Natural killer cell (primary cell): ENCODE data around the gene METTL16. TPM values are rescaled to one million over a fixed set of nuclear protein-coding genes. Genes with fewer than 3 reads are reported as not detected.
"Not testable (repeated sequence)": the region's sequence is repeated elsewhere in the genome, so short reads cannot be mapped to it uniquely, and the experiment has no call there.

Experiments
- ATAC-seq, 3 donors: fragments of 150-1000 bp in 2 of 3; fragments of 200-7000 bp in 1 of 3; cut with Tn5 transposase; 1 replicate in 1 of 3; 2 replicates in 2 of 3; pipeline ENCODE4 v1.10.0; 2021; ENCODE audit warnings: mild to moderate bottlenecking in 2 of 3, moderate library complexity in 2 of 3
- DNase-seq, 2 donors: peaks; one replicate each; pipeline versions ENCODE4 v3.0.0 to v3.0.0-alpha.2; 2013 to 2021; ENCODE audit warnings: mixed read lengths in 1 of 2
- H3K27ac ChIP-seq: one replicate; pipeline ENCODE4 v1.5.1; 2013; ENCODE audit warnings: mild to moderate bottlenecking, low read length
- H3K27me3 ChIP-seq: one replicate; pipeline ENCODE4 v1.6.1; 2013; ENCODE audit warnings: low read length; ENCODE audit not compliant: control insufficient read depth, insufficient read depth
- H3K36me3 ChIP-seq: one replicate; pipeline ENCODE4 v1.6.1; 2013; ENCODE audit warnings: low read length; ENCODE audit not compliant: control insufficient read depth, insufficient read depth
- H3K4me1 ChIP-seq: one replicate; pipeline ENCODE4 v1.6.1; 2013; ENCODE audit warnings: low read length; ENCODE audit not compliant: control insufficient read depth, insufficient read depth
- H3K4me3 ChIP-seq: one replicate; pipeline ENCODE4 v1.5.1; 2013; ENCODE audit warnings: low read length
- H3K9me3 ChIP-seq: one replicate; pipeline ENCODE4 v1.6.1; 2013; ENCODE audit warnings: low read length; ENCODE audit not compliant: control insufficient read depth, insufficient read depth
- H3K27ac Mint-ChIP-seq, 2 donors: one replicate each; pipeline ENCODE4 v1.8.0; 2022; ENCODE audit warnings: mild to moderate bottlenecking in 2 of 2, mixed read lengths in 2 of 2, moderate library complexity in 1 of 2
- H3K27me3 Mint-ChIP-seq, 2 donors: one replicate each; pipeline ENCODE4 v1.8.0; 2022; ENCODE audit warnings: low read depth in 2 of 2, mixed read lengths in 2 of 2
- H3K36me3 Mint-ChIP-seq: one replicate; pipeline ENCODE4 v1.8.0; 2022; ENCODE audit warnings: mixed read lengths
- H3K4me1 Mint-ChIP-seq, 2 donors: one replicate each; pipeline ENCODE4 v1.8.0; 2022; ENCODE audit warnings: mixed read lengths in 2 of 2
- H3K4me3 Mint-ChIP-seq: one replicate; pipeline ENCODE4 v1.8.0; 2022; ENCODE audit warnings: mild to moderate bottlenecking, moderate library complexity, mixed read lengths
- H3K9me3 Mint-ChIP-seq, 2 donors: one replicate each; pipeline ENCODE4 v1.8.0; 2022; ENCODE audit warnings: mixed read lengths in 2 of 2
- WGBS: methylation state at CpG from one replicate; pipeline ENCODE4 v1.1.7; 2013; ENCODE audit warnings: missing lambda C conversion rate; ENCODE audit not compliant: insufficient coverage; 5-methylcytosine and 5-hydroxymethylcytosine counted together
- intact Hi-C: fragments of 100-400 bp; cut with micrococcal nuclease; formaldehyde crosslinking; loops from one replicate; pipeline ENCODE4 v1.14.2; 2022
- total RNA-seq, 4 donors: library from RNA; stranded (reverse); fragments of 120-200 nt in 1 of 4; gene quantifications; one replicate each; pipeline versions ENCODE4 v1.2.3 to v1.2.4, GENCODE V29; 2013 to 2022
- TF ChIP-seq, protein P1 (sequence below): fragments of 200-600 bp; IDR thresholded peaks from one replicate; pipeline ENCODE4 v1.8.0; 2022; ENCODE audit warnings: antibody characterized with exemption

METTL16 gene
- total RNA-seq, 3 donors from 2014 or later (not counting 1 experiment from before 2014, with no cell fraction given) = 27.9 to 36.9 (median 32.0) TPM

DNA sequence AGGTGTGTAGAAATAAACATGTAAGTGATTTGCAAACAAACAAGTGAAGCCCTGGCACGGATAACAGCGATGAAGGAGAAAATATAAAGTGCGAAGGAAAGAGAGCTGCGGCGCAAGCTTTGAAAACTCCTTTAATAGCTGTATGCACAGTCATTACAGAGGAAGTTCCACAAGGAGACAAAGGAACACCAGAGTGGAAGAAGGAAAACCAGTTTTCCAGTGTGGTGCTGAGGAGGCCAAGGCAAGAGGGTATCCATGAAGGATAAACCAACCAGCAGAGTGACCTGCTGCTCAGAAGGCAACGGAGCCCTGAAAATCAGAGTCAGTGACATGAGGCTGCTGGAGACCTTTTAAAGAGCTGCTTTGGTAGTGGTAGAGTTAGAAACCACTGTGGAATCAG lies 24.4 kb downstream of the METTL16 start:
- intact Hi-C loops = no loop called here
- H3K27ac ChIP-seq = no peak overlapping the region
- peaks cover 2% of the 10 kb centered on the region for H3K36me3 ChIP-seq
- Mint-ChIP-seq H3K36me3 (no peaks in the 10 kb centered on the region), H3K27ac (no peak overlapping the region), H3K27me3 (no peaks in the 10 kb centered on the region), H3K9me3 (no peaks in the 10 kb centered on the region), H3K4me1 (peaks cover 25 to 26% of the 10 kb centered on the region in 2 donors), H3K4me3 (no peak overlapping the region)
- DNase-seq = no peak
- ATAC-seq = no peak
- peaks cover 4% of the 10 kb centered on the region for H3K4me1 ChIP-seq
- no peaks in the 10 kb centered on the region for H3K27me3 ChIP-seq
- no peak overlapping the region for H3K4me3 ChIP-seq
- H3K9me3 ChIP-seq = no peaks in the 10 kb centered on the region
- WGBS = 93% methylated on average over 6 of the region's 6 CpGs
- TF ChIP-seq, protein P1, sequence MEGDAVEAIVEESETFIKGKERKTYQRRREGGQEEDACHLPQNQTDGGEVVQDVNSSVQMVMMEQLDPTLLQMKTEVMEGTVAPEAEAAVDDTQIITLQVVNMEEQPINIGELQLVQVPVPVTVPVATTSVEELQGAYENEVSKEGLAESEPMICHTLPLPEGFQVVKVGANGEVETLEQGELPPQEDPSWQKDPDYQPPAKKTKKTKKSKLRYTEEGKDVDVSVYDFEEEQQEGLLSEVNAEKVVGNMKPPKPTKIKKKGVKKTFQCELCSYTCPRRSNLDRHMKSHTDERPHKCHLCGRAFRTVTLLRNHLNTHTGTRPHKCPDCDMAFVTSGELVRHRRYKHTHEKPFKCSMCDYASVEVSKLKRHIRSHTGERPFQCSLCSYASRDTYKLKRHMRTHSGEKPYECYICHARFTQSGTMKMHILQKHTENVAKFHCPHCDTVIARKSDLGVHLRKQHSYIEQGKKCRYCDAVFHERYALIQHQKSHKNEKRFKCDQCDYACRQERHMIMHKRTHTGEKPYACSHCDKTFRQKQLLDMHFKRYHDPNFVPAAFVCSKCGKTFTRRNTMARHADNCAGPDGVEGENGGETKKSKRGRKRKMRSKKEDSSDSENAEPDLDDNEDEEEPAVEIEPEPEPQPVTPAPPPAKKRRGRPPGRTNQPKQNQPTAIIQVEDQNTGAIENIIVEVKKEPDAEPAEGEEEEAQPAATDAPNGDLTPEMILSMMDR = no peak

DNA sequence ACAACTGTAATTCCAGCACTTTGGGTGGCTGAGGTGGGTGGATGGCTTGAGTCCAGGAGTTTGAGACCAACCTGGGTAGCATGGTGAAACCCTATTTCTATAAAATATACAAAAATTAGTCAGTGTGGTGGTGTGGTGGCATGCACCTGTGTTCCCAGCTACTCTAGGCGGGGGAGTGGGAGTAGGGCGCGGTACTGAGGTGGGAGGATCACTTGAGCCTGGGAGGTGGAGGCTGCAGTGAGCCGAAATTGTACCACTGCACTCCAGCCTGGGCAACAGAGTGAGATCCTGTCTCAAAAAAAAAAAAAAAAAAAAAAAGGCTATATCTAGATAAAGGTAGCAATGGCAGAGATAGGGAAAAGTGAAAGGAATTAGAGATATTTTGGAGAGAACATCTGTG lies 25.0 kb downstream of the METTL16 start:
- H3K4me3 Mint-ChIP-seq, H3K27ac ChIP-seq, intact Hi-C loops: not testable (repeated sequence)

DNA sequence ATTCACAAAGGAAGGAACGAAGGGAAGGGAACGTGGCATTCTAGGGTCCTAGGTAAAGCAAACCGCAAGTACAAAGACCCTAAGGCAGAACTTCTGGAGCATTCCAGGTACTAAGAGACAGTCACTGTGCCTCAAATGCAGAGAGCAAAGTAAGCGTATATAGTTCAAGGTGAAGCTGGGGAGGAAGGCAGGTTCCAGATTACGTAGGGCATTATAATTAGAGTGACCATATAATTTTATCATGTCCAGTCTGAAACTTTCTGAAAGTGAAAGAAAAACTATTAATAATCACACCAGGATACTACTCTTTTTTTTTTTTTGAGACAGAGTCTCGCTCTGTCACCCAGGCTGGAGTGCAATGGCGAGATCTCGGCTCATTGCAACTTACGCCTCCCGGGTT lies 25.7 kb downstream of the METTL16 start:
- Histone ChIP-seq H3K27me3 (no peaks in the 10 kb centered on the region), H3K9me3 (no peaks in the 10 kb centered on the region), H3K36me3 (peaks cover under 1% of the 10 kb centered on the region), H3K4me3 (no peak overlapping the region), H3K27ac (no peak overlapping the region), H3K4me1 (peaks cover 4% of the 10 kb centered on the region)
- Mint-ChIP-seq H3K27ac (no peak overlapping the region), H3K4me1 (peaks cover 30 to 38% of the 10 kb centered on the region in 2 donors), H3K36me3 (no peaks in the 10 kb centered on the region), H3K4me3 (no peak overlapping the region), H3K9me3 (no peaks in the 10 kb centered on the region), H3K27me3 (no peaks in the 10 kb centered on the region)
- DNase-seq (no peak), ATAC-seq (no peak)
- TF ChIP-seq, protein P1 = no peak
- intact Hi-C loops = no loop called here
- 96% methylated on average over 10 of the region's 10 CpGs for WGBS

More for the DNA sequence above, 25.0 kb downstream of the METTL16 start:
- H3K4me3 ChIP-seq, H3K27me3 ChIP-seq, H3K4me1 ChIP-seq, ATAC-seq, H3K27me3 Mint-ChIP-seq, H3K36me3 Mint-ChIP-seq, H3K27ac Mint-ChIP-seq, H3K36me3 ChIP-seq, H3K9me3 ChIP-seq, DNase-seq, H3K9me3 Mint-ChIP-seq: not testable (repeated sequence)
- WGBS = 96% methylated on average over 4 of the region's 4 CpGs
- peaks cover 29 to 30% of the 10 kb centered on the region in 2 donors for H3K4me1 Mint-ChIP-seq

DNA sequence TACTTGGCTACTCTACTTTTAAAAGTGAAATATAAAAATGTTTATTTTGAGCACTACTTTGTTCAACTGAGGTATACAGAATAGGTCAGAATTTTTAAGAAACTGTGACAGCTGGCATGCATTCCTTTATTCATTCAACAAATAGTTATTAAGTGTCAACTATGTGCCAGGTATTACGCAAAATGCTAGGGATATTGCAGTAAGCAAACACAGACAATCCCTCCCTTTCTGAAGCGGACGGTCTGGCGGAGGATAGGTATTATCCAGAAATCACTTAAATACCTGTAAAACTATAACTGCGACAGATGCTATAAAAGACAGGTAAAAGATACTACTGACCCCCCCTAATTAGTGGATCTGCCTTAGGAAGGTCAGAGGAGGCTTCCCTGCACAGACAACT lies 26.1 kb downstream of the METTL16 start:
- peaks cover 4% of the 10 kb centered on the region for H3K4me1 ChIP-seq
- TF ChIP-seq, protein P1 = no peak
- no peak overlapping the region for H3K4me3 ChIP-seq
- ATAC-seq (no peak), DNase-seq (no peak)
- no peaks in the 10 kb centered on the region for H3K27me3 Mint-ChIP-seq
- H3K36me3 ChIP-seq = no peaks in the 10 kb centered on the region
- H3K27me3 ChIP-seq = no peaks in the 10 kb centered on the region
- H3K27ac ChIP-seq = no peak overlapping the region
- H3K4me3 Mint-ChIP-seq = no peak overlapping the region
- WGBS = 98% methylated on average over 5 of the region's 5 CpGs
- H3K27ac Mint-ChIP-seq = no peak overlapping the region
- no peaks in the 10 kb centered on the region for H3K9me3 ChIP-seq
- no peaks in the 10 kb centered on the region for H3K9me3 Mint-ChIP-seq
- H3K36me3 Mint-ChIP-seq = no peaks in the 10 kb centered on the region
- intact Hi-C loops = no loop called here
- peaks cover 30 to 41% of the 10 kb centered on the region in 2 donors for H3K4me1 Mint-ChIP-seq
